Neural progenitor cell (in vitro differentiated cells): ENCODE data around the gene ZNF652. TPM values are rescaled to one million over a fixed set of nuclear protein-coding genes. Genes with fewer than 3 reads are reported as not detected.

Experiments used
- DNase-seq: peaks from one replicate; pipeline ENCODE4 v3.0.0-alpha.2; 2016; ENCODE audit warnings: low spot score
- H2AFZ ChIP-seq: fragments of 200-600 bp; sonication (generic); replicated peaks from 2 replicates; pipeline ENCODE4 v1.6.1; 2016; ENCODE audit warnings: antibody characterized with exemption
- H3F3A ChIP-seq: fragments of 200-600 bp; sonication (generic); 2 replicates; pipeline ENCODE4 v1.6.1; 2016; ENCODE audit warnings: antibody characterized with exemption, low read depth
- H3K27ac ChIP-seq: fragments of 200-600 bp; sonication (generic); 2 replicates; pipeline ENCODE4 v1.5.1; 2016; ENCODE audit warnings: mild to moderate bottlenecking
- H3K27me3 ChIP-seq: fragments of 200-600 bp; sonication (generic); 2 replicates; pipeline ENCODE4 v1.6.1; 2016; ENCODE audit warnings: mild to moderate bottlenecking, moderate library complexity
- H3K36me3 ChIP-seq: fragments of 200-600 bp; sonication (generic); 2 replicates; pipeline ENCODE4 v1.5.1; 2016
- H3K4me1 ChIP-seq: fragments of 200-600 bp; sonication (generic); 2 replicates; pipeline ENCODE4 v1.6.1; 2016; ENCODE audit warnings: mixed run types
- H3K4me2 ChIP-seq: fragments of 200-600 bp; sonication (generic); 2 replicates; pipeline ENCODE4 v1.6.1; 2016
- H3K4me3 ChIP-seq: fragments of 200-600 bp; sonication (generic); 2 replicates; pipeline ENCODE4 v1.5.1; 2016
- H3K79me2 ChIP-seq: fragments of 200-600 bp; sonication (generic); 2 replicates; pipeline ENCODE4 v1.6.1; 2016; ENCODE audit warnings: low read depth
- H3K9ac ChIP-seq: fragments of 200-600 bp; sonication (generic); 2 replicates; pipeline ENCODE4 v1.6.1; 2016
- H3K9me3 ChIP-seq: fragments of 200-600 bp; sonication (generic); 2 replicates; pipeline ENCODE4 v1.5.1; 2016; ENCODE audit warnings: low read depth
- H4K20me1 ChIP-seq: fragments of 200-600 bp; sonication (generic); 2 replicates; pipeline ENCODE4 v1.6.1; 2016; ENCODE audit warnings: low read depth
- H3K27ac Mint-ChIP-seq: 3 replicates; pipeline ENCODE4 v1.8.0; 2021; ENCODE audit warnings: mixed read lengths
- H3K27me3 Mint-ChIP-seq: 2 replicates; pipeline ENCODE4 v1.8.0; 2022; ENCODE audit warnings: low read depth, mild to moderate bottlenecking, inconsistent platforms, moderate library complexity, mixed read lengths; ENCODE audit not compliant: insufficient read depth
- H3K36me3 Mint-ChIP-seq: 3 replicates; pipeline ENCODE4 v1.8.0; 2021; ENCODE audit warnings: mixed read lengths
- H3K4me1 Mint-ChIP-seq: 3 replicates; pipeline ENCODE4 v1.8.0; 2021; ENCODE audit warnings: mixed read lengths
- H3K4me3 Mint-ChIP-seq: 3 replicates; pipeline ENCODE4 v1.8.0; 2021; ENCODE audit warnings: mild to moderate bottlenecking, moderate library complexity, mixed read lengths
- H3K9me3 Mint-ChIP-seq: 3 replicates; pipeline ENCODE4 v1.8.0; 2020; ENCODE audit warnings: mixed read lengths
- CTCF ChIP-seq: fragments of 200-600 bp; sonication (generic); IDR thresholded peaks from 2 replicates; pipeline ENCODE4 v1.5.1; 2017; ENCODE audit warnings: antibody characterized with exemption, mild to moderate bottlenecking
- EZH2 ChIP-seq: fragments of 200-600 bp; sonication (generic); IDR thresholded peaks from 2 replicates; pipeline ENCODE4 v1.6.1; 2017; ENCODE audit warnings: antibody characterized with exemption, mild to moderate bottlenecking, moderate library complexity
- EZH2phosphoT487 ChIP-seq: fragments of 200-600 bp; sonication (generic); IDR thresholded peaks from 2 replicates; pipeline ENCODE4 v1.6.1; 2017; ENCODE audit warnings: antibody characterized with exemption
- total RNA-seq: library from RNA; depleted of rRNA; stranded (reverse); fragments of >200 nt; gene quantifications from 2 replicates; pipeline ENCODE4 v1.2.3, GENCODE V29; 2015; ENCODE audit warnings: low replicate concordance

The ZNF652 gene
- total RNA-seq, 1 donor from 2014 or later, result 55.7 TPM

DNA sequence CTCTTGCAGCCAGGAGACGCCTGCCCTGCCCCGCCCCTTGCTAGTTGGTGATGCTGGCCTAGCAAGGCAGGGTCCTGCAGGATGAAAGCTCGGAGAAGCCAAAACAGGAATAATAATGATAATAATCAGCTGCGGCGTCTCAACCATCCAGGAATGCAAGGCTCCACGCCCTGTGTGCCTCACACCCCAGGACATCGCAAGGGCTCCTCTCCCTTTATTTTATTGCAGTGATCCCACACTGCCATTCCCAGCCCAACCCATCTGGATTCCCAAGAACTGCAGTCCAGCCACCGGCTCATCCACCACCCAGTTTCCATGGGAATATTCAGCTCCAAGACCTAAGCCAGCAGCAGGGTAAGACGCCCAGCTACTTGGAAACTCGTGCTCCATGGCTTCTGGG lies 21.0 kb upstream of the ZNF652 start:
- Mint-ChIP-seq H3K4me3 (no peak overlapping the region), H3K36me3 (peaks cover 3% of the 10 kb centered on the region), H3K27me3 (peaks cover 12% of the 10 kb centered on the region), H3K4me1 (no peaks in the 10 kb centered on the region), H3K27ac (no peak overlapping the region), H3K9me3 (peaks cover 2% of the 10 kb centered on the region)
- no peak overlapping the region for H3K4me3 ChIP-seq
- no peaks in the 10 kb centered on the region for H3K27me3 ChIP-seq
- H3F3A ChIP-seq, result no peaks in the 10 kb centered on the region
- TF ChIP-seq CTCF (no peak), EZH2phosphoT487 (no peak), EZH2 (no peak)
- H2AFZ ChIP-seq, result no peak overlapping the region
- H3K27ac ChIP-seq, result no peak overlapping the region
- H3K9me3 ChIP-seq, result no peaks in the 10 kb centered on the region
- H3K4me2 ChIP-seq, result no peak overlapping the region
- H4K20me1 ChIP-seq, result no peaks in the 10 kb centered on the region
- DNase-seq, result no peak
- no peaks in the 10 kb centered on the region for H3K79me2 ChIP-seq
- no peaks in the 10 kb centered on the region for H3K4me1 ChIP-seq
- no peak overlapping the region for H3K9ac ChIP-seq
- H3K36me3 ChIP-seq, result no peaks in the 10 kb centered on the region

DNA sequence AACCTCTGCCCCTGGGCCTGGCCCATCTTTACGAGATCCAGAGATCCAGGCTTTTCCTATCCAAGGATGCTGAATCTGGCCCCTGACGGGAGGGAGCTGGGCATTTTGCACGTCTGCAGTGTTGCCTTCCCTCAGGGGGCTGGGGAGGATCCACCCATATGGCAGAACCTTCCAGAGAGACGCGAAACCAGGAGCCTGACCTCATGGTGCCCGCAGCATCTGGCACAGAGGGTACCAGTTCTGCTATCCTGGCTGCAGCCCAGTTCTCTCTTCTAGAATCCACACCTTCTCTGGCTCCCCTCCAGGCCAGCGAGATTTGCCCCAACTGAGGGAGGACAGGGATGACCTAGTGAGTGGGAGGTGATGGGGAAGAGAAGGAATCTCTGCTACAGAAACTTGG lies 20.5 kb upstream of the ZNF652 start:
- H3K4me1 ChIP-seq, result no peaks in the 10 kb centered on the region
- H3K4me3 Mint-ChIP-seq, result no peak overlapping the region
- H3K36me3 Mint-ChIP-seq, result peaks cover 3% of the 10 kb centered on the region
- no peaks in the 10 kb centered on the region for H3K27me3 ChIP-seq
- peaks cover 12% of the 10 kb centered on the region for H3K27me3 Mint-ChIP-seq
- no peak overlapping the region for H3K27ac Mint-ChIP-seq
- peaks cover 2% of the 10 kb centered on the region for H3K9me3 Mint-ChIP-seq
- no peaks in the 10 kb centered on the region for H3K36me3 ChIP-seq
- no peak overlapping the region for H3K4me3 ChIP-seq
- no peak for TF ChIP-seq EZH2
- TF ChIP-seq CTCF, result no peak
- no peak for TF ChIP-seq EZH2phosphoT487
- H3K9me3 ChIP-seq, result no peaks in the 10 kb centered on the region
- no peaks in the 10 kb centered on the region for H3K4me1 Mint-ChIP-seq
- no peaks in the 10 kb centered on the region for H3K79me2 ChIP-seq
- no peak overlapping the region for H3K9ac ChIP-seq
- no peak overlapping the region for H2AFZ ChIP-seq
- no peak overlapping the region for H3K4me2 ChIP-seq
- H4K20me1 ChIP-seq, result no peaks in the 10 kb centered on the region
- no peaks in the 10 kb centered on the region for H3F3A ChIP-seq
- DNase-seq, result no peak
- H3K27ac ChIP-seq, result no peak overlapping the region

DNA sequence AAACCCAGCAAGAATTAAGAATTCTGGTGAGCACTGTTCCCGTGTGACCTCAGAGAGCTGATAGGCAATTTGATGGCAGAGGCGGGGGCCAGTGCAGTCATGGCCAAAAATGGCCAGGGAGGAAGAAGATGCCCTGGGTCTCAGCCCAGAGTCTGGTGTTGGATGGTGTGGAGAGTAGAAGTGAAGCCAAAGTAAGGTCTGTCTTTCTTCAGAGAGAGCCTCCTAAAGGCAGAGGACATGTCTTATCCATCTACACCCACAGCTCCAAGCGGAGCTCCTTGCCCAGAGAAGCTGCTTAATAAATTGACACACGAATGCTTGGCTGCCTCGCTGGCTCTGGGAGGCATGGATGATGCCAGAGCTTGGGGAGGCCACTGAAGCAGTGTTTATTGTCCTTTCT lies 19.7 kb upstream of the ZNF652 start:
- H3K4me3 ChIP-seq, result no peak overlapping the region
- no peaks in the 10 kb centered on the region for H3K36me3 ChIP-seq
- H3K9me3 ChIP-seq, result no peaks in the 10 kb centered on the region
- no peaks in the 10 kb centered on the region for H4K20me1 ChIP-seq
- Mint-ChIP-seq H3K27me3 (peaks cover 13% of the 10 kb centered on the region), H3K9me3 (peaks cover 2% of the 10 kb centered on the region), H3K36me3 (peaks cover 3% of the 10 kb centered on the region), H3K27ac (no peak overlapping the region), H3K4me1 (no peaks in the 10 kb centered on the region), H3K4me3 (no peak overlapping the region)
- no peaks in the 10 kb centered on the region for H3K79me2 ChIP-seq
- no peaks in the 10 kb centered on the region for H3K4me1 ChIP-seq
- H3K27me3 ChIP-seq, result no peaks in the 10 kb centered on the region
- H3K4me2 ChIP-seq, result no peak overlapping the region
- no peak for DNase-seq
- no peak overlapping the region for H2AFZ ChIP-seq
- no peak overlapping the region for H3K9ac ChIP-seq
- H3F3A ChIP-seq, result no peaks in the 10 kb centered on the region
- TF ChIP-seq CTCF, result no peak
- no peak for TF ChIP-seq EZH2phosphoT487
- no peak for TF ChIP-seq EZH2
- H3K27ac ChIP-seq, result no peak overlapping the region

- Histone ChIP-seq H3K27me3 (no peaks in the 10 kb centered on the region), H3K9me3 (no peaks in the 10 kb centered on the region), H4K20me1 (no peaks in the 10 kb centered on the region), H3K79me2 (no peaks in the 10 kb centered on the region), H3F3A (no peaks in the 10 kb centered on the region), H2AFZ (no peak overlapping the region), H3K36me3 (no peaks in the 10 kb centered on the region), H3K4me2 (no peak overlapping the region), H3K4me3 (no peak overlapping the region), H3K9ac (no peak overlapping the region), H3K4me1 (no peaks in the 10 kb centered on the region), H3K27ac (no peak overlapping the region)
- TF ChIP-seq CTCF, result no peak
- TF ChIP-seq EZH2phosphoT487, result no peak
- no peak for TF ChIP-seq EZH2
- no peak overlapping the region for H3K27ac Mint-ChIP-seq
- peaks cover 13% of the 10 kb centered on the region for H3K27me3 Mint-ChIP-seq
- no peak overlapping the region for H3K4me3 Mint-ChIP-seq
- no peak for DNase-seq
- H3K4me1 Mint-ChIP-seq, result no peaks in the 10 kb centered on the region
- H3K36me3 Mint-ChIP-seq, result peaks cover 3% of the 10 kb centered on the region
- peaks cover 2% of the 10 kb centered on the region for H3K9me3 Mint-ChIP-seq
Observed at GRCh38 chr17:49381033-49381432, 19.0 kb upstream of the ZNF652 start.
